ENCODE measurements around the gene OR7A17.

- TF ChIP-seq CTCF (IDR thresholded peaks at IDR 0.05) (no peak), EZH2 (IDR thresholded peaks at IDR 0.05) (no peak)
Observed at GRCh38 chr19:14843578-14843977, 42.4 kb downstream of the OR7A17 start.

All from neural progenitor cell (in vitro differentiated cells).